GM21825 (cell line): ENCODE data around the gene DOCK6.

Experiments
- ATAC-seq: cut with Tn5 transposase; IDR thresholded peaks from one replicate; pipeline ENCODE4 v1.9.1; 2021; ENCODE audit warnings: mild to moderate bottlenecking, moderate library complexity; ENCODE audit not compliant: unreplicated experiment

DOCK6 gene

GRCh38 chr19:11261971-11262839 lies at the start of gene DOCK6:
Gene DOCK6, minus strand, starts transcription at chr19:11262524. Its CDS starts 84 bp downstream, at chr19:11262440.
- no peak for ATAC-seq

GRCh38 chr19:11306337-11306736 lies 44.0 kb upstream of the DOCK6 start:
- ATAC-seq: no peak

- no peak for ATAC-seq
These were observed 42.6 kb upstream of the DOCK6 start for GRCh38 chr19:11304936-11305335.

- ATAC-seq: no peak
These were observed 38.4 kb upstream of the DOCK6 start for GRCh38 chr19:11300811-11301120.

GRCh38 chr19:11299946-11300810 lies 37.9 kb upstream of the DOCK6 start:
- no peak for ATAC-seq

GRCh38 chr19:11296264-11296663 lies 33.9 kb upstream of the DOCK6 start:
- ATAC-seq: no peak

- no peak for ATAC-seq
These were observed 33.4 kb upstream of the DOCK6 start, which contains the start of gene TSPAN16 for GRCh38 chr19:11295665-11296245. Gene TSPAN16, plus strand, starts transcription at chr19:11296160. Its CDS starts 138 bp downstream, at chr19:11296298.

GRCh38 chr19:11295180-11295579 lies 32.9 kb upstream of the DOCK6 start:
- ATAC-seq: no peak

- ATAC-seq: no peak
These were observed 31.4 kb upstream of the DOCK6 start for GRCh38 chr19:11293433-11294389.

GRCh38 chr19:11291991-11292390 lies 29.7 kb upstream of the DOCK6 start:
- ATAC-seq: no peak

GRCh38 chr19:11291415-11291814 lies 29.1 kb upstream of the DOCK6 start:
- ATAC-seq: no peak

- ATAC-seq: no peak
These were observed 27.9 kb upstream of the DOCK6 start for GRCh38 chr19:11290256-11290655.

- no peak for ATAC-seq
These were observed 26.0 kb upstream of the DOCK6 start for GRCh38 chr19:11288349-11288748.

- ATAC-seq: no peak
These were observed 24.1 kb upstream of the DOCK6 start for GRCh38 chr19:11286312-11286974.

- ATAC-seq: no peak
These were observed 22.2 kb upstream of the DOCK6 start for GRCh38 chr19:11284515-11284914.

- ATAC-seq: no peak
These were observed 19.2 kb upstream of the DOCK6 start for GRCh38 chr19:11281356-11282049.

GRCh38 chr19:11279505-11280236 lies 17.3 kb upstream of the DOCK6 start:
- no peak for ATAC-seq

- no peak for ATAC-seq
These were observed 16.3 kb upstream of the DOCK6 start for GRCh38 chr19:11278670-11279069.
